HepG2 (cell line): ENCODE data around the gene HPCAL1.

ENCODE experiments used
- BCLAF1 ChIP-seq: fragments of 450-650 bp; IDR thresholded peaks from 2 replicates; pipeline ENCODE4 v1.6.1; 2017; ENCODE audit warnings: mild to moderate bottlenecking
- CTCF ChIP-seq: sonication (generic); formaldehyde crosslinking; IDR thresholded peaks from 2 replicates; pipeline ENCODE4 v1.5.0; 2020; ENCODE audit warnings: mild to moderate bottlenecking, missing genetic modification reagents, moderate library complexity
- IRF1 ChIP-seq: sonication (generic); formaldehyde crosslinking; IDR thresholded peaks from 2 replicates; pipeline ENCODE4 v1.4.0; 2020; ENCODE audit warnings: low read depth, mild to moderate bottlenecking, missing genetic modification reagents
- JUN ChIP-seq: sonication (generic); formaldehyde crosslinking; IDR thresholded peaks from 2 replicates; pipeline ENCODE4 v1.4.0; 2020; ENCODE audit warnings: mild to moderate bottlenecking, missing genetic modification reagents
- NR2F6 ChIP-seq, 2 experiments: IDR thresholded peaks; 2 replicates each; pipeline ENCODE4 v1.6.1; 2016; ENCODE audit warnings: antibody characterized with exemption in 1 of 2, mild to moderate bottlenecking in 1 of 2
- NR3C1 ChIP-seq: sonication (generic); formaldehyde crosslinking; IDR thresholded peaks from 2 replicates; pipeline ENCODE4 v1.4.0; 2020; ENCODE audit warnings: missing genetic modification reagents
- PBX2 ChIP-seq: IDR thresholded peaks from 2 replicates; pipeline ENCODE4 v1.6.1; 2016; ENCODE audit warnings: control low read depth
- TFAP4 ChIP-seq: sonication (generic); IDR thresholded peaks from 2 replicates; pipeline ENCODE4 v1.6.1; 2016; ENCODE audit warnings: low read depth, borderline replicate concordance
- ZBTB2 ChIP-seq: sonication (generic); formaldehyde crosslinking; IDR thresholded peaks from 2 replicates; pipeline ENCODE4 v1.8.0; 2022; ENCODE audit warnings: low read depth, missing genetic modification reagents
- ZNF816 ChIP-seq: sonication (generic); formaldehyde crosslinking; IDR thresholded peaks from 2 replicates; pipeline ENCODE4 v1.8.0; 2022; ENCODE audit warnings: missing genetic modification reagents, mild to moderate bottlenecking, borderline replicate concordance

- TF ChIP-seq IRF1 (CRISPR knock-in tag) (no peak), TFAP4 (no peak), ZBTB2 (CRISPR knock-in tag) (no peak), BCLAF1 (no peak), PBX2 (CRISPR knock-in tag) (no peak), CTCF (CRISPR knock-in tag) (no peak), NR3C1 (CRISPR knock-in tag) (no peak), ZNF816 (CRISPR knock-in tag) (no peak), JUN (no peak), NR2F6 (IDR thresholded peaks at IDR 0.05) (no peak), NR2F6 (CRISPR knock-in tag; IDR thresholded peaks at IDR 0.05) (no peak)
Observed at GRCh38 chr2:10343658-10344057, 41.0 kb downstream of the HPCAL1 start.
